Vagina (tissue), 2 donors: ENCODE results near the gene RFPL2. TPM values are rescaled to one million over a fixed set of nuclear protein-coding genes. Genes with fewer than 3 reads are reported as not detected.
"Not testable (repeated sequence)": the region's sequence is repeated elsewhere in the genome, so short reads cannot be mapped to it uniquely, and the experiment has no call there.

Experiments used
- DNase-seq, 2 donors: peaks; one replicate each; pipeline ENCODE4 v3.0.0-alpha.2; 2017; ENCODE audit errors: extremely low spot score in 2 of 2
- H3K27ac ChIP-seq: fragments of 200-600 bp; sonication (generic); one replicate; pipeline ENCODE4 v1.5.1; 2019
- H3K27me3 ChIP-seq: fragments of 200-600 bp; sonication (generic); one replicate; pipeline ENCODE4 v1.5.1; 2019
- H3K36me3 ChIP-seq, 2 donors: fragments of 200-600 bp; sonication (generic); one replicate each; pipeline ENCODE4 v1.5.1; 2017 to 2019
- H3K4me1 ChIP-seq: fragments of 200-600 bp; sonication (generic); one replicate; pipeline ENCODE4 v1.5.1; 2019
- H3K4me3 ChIP-seq, 2 donors: fragments of 200-600 bp; sonication (generic); 1 replicate in 1 of 2; 2 replicates in 1 of 2; pipeline ENCODE4 v1.5.1; 2016 to 2019
- H3K9me3 ChIP-seq: fragments of 200-600 bp; sonication (generic); one replicate; pipeline ENCODE4 v1.5.1; 2019
- POLR2A ChIP-seq, 2 donors: fragments of 450-650 bp; IDR thresholded peaks; one replicate each; pipeline ENCODE4 v1.6.1; 2017; ENCODE audit warnings: antibody characterized with exemption in 2 of 2, mild to moderate bottlenecking in 2 of 2, moderate library complexity in 2 of 2
- POLR2AphosphoS5 ChIP-seq, 2 donors: sonication (generic); formaldehyde crosslinking; IDR thresholded peaks; one replicate each; pipeline ENCODE4 v1.9.0; 2017; ENCODE audit warnings: antibody characterized with exemption in 2 of 2, mild to moderate bottlenecking in 2 of 2, low read depth in 1 of 2; ENCODE audit not compliant: insufficient read depth in 1 of 2
- intact Hi-C: fragments of 100-400 bp; cut with DNase I; formaldehyde crosslinking; loops from one replicate; pipeline ENCODE4 v1.15.1; 2023
- total RNA-seq: library from RNA; depleted of rRNA; stranded (reverse); fragments of >200 nt; gene quantifications from one replicate; pipeline ENCODE4 v1.2.3, GENCODE V29; 2016
- TF ChIP-seq, protein P1 (sequence below), 3 experiments: fragments of 450-650 bp in 2 of 3; fragments of 200-600 bp in 1 of 3; sonication (generic) in 1 of 3; IDR thresholded peaks; one replicate each; pipeline ENCODE4 v1.5.1; 2017 to 2019; ENCODE audit warnings: antibody characterized with exemption in 3 of 3, mild to moderate bottlenecking in 2 of 3, moderate library complexity in 2 of 3

Gene RFPL2
- total RNA-seq, 1 donor from 2014 or later: not detected

DNA sequence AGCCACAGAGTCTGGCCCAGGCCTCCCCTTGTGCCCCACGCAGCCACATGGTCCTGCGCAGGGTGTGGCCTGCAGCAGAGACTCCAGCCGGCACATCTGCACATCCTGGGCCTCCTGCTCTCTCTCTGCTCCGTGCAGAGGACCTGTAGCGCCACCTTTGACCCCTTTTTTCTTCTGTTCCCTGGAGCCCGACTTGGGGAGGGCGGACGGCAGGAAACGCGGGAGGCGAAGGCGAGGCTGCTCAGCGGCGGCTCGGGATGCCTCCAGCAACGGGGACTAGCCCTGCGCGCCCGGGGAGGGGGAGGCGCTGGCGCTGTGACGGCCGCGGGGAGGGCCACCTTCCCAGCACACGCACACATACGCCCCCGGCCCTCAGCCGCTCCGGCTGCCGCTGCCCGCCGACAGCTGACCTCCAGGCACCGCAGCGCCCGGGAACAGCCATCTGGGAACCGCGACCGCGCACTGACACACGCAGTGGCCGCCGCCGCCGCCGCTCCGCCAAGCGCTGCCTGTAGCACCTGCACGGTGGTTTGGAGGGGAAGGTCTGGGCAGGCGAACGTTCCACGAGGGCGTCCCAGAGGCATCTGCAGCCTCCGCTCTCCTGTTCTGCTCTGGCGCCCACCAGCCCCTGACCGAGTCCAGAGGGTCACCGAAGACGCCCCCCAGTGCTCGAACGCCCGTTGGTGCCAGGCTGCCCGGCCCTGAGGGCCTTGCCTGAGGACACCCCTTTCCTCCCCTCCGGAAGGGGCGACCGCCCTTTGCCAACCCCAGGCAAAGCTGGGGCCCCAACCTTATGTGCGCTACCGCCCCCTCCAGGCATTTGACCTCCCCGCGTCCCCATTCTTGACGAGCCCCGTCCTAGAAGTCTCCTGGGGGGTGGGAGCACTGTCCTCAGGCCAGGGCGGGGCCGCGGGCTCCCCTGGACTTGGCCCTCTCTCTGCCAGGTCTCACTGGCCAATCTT lies 28.9 kb downstream of the RFPL2 start:
- TF ChIP-seq POLR2AphosphoS5 (IDR thresholded peaks at IDR 0.05; ENCODE audit: insufficient read depth in 1 of 2, low read depth in 1 of 2) (no peak), POLR2A (IDR thresholded peaks at IDR 0.05) (no peak)
- TF ChIP-seq, protein P1, sequence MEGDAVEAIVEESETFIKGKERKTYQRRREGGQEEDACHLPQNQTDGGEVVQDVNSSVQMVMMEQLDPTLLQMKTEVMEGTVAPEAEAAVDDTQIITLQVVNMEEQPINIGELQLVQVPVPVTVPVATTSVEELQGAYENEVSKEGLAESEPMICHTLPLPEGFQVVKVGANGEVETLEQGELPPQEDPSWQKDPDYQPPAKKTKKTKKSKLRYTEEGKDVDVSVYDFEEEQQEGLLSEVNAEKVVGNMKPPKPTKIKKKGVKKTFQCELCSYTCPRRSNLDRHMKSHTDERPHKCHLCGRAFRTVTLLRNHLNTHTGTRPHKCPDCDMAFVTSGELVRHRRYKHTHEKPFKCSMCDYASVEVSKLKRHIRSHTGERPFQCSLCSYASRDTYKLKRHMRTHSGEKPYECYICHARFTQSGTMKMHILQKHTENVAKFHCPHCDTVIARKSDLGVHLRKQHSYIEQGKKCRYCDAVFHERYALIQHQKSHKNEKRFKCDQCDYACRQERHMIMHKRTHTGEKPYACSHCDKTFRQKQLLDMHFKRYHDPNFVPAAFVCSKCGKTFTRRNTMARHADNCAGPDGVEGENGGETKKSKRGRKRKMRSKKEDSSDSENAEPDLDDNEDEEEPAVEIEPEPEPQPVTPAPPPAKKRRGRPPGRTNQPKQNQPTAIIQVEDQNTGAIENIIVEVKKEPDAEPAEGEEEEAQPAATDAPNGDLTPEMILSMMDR (IDR thresholded peaks at IDR 0.05): no peak
- no peaks in the 10 kb centered on the region for H3K27me3 ChIP-seq
- H3K4me1 ChIP-seq: no peaks in the 10 kb centered on the region
- H3K27ac ChIP-seq: no peak overlapping the region
- no peaks in the 10 kb centered on the region for H3K9me3 ChIP-seq
- H3K4me3 ChIP-seq: no peak overlapping the region
- DNase-seq: no peak
- H3K36me3 ChIP-seq: no peaks in the 10 kb centered on the region
- intact Hi-C loops: no loop called here

DNA sequence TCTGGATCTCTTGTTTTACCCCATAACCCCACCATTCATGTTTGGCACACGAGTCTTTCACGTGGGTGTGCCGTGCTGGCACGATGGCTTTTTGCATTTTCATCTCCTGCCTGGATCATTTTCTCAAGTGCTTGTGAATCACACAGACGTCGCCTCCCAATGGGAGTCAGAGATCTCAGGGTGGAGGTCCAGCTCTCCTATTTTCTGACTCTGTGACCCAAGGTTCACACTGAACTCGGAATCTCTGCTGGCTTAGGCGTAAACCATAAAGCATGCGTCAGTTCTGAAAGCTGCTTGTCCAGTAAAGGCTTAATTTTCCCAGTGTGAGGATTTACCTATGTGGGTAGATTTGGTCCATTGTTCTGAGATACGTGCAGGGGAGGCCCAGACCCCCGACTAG lies 29.8 kb downstream of the RFPL2 start:
- DNase-seq: no peak
- intact Hi-C loops: no loop called here
- TF ChIP-seq POLR2A (IDR thresholded peaks at IDR 0.05): no peak
- TF ChIP-seq, protein P1 (IDR thresholded peaks at IDR 0.05): no peak
- no peak for TF ChIP-seq POLR2AphosphoS5 (IDR thresholded peaks at IDR 0.05; ENCODE audit: insufficient read depth in 1 of 2, low read depth in 1 of 2)
- no peak overlapping the region for H3K27ac ChIP-seq
- no peak overlapping the region for H3K4me3 ChIP-seq
- H3K36me3 ChIP-seq: no peaks in the 10 kb centered on the region
- no peaks in the 10 kb centered on the region for H3K27me3 ChIP-seq
- no peaks in the 10 kb centered on the region for H3K9me3 ChIP-seq
- no peaks in the 10 kb centered on the region for H3K4me1 ChIP-seq

DNA sequence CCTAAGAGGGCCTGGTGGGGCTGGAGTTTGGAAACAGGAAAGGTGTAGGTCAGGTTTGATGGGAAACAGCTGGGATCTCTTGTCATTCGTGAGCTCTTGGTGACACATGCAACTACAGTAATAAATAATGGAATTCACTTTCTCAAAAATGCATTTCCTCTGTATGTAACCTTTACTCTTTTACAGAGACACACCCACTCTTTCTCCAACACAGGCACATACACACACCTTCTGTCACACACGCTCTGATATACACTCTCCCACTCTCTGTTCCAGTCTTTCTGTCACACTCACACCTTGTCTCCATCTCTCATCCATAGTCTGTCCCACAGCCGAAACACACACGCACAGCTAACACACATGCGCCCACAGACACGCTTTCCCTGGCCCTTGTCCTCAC lies 39.2 kb downstream of the RFPL2 start:
- Histone ChIP-seq H3K4me3 (no peak overlapping the region), H3K36me3 (no peaks in the 10 kb centered on the region), H3K9me3 (no peaks in the 10 kb centered on the region), H3K4me1 (no peaks in the 10 kb centered on the region), H3K27me3 (no peaks in the 10 kb centered on the region), H3K27ac (no peak overlapping the region)
- intact Hi-C loops: no loop called here
- no peak for DNase-seq
- TF ChIP-seq, protein P1 (IDR thresholded peaks at IDR 0.05): no peak
- TF ChIP-seq POLR2A (IDR thresholded peaks at IDR 0.05) (no peak), POLR2AphosphoS5 (IDR thresholded peaks at IDR 0.05; ENCODE audit: insufficient read depth in 1 of 2, low read depth in 1 of 2) (no peak)

DNA sequence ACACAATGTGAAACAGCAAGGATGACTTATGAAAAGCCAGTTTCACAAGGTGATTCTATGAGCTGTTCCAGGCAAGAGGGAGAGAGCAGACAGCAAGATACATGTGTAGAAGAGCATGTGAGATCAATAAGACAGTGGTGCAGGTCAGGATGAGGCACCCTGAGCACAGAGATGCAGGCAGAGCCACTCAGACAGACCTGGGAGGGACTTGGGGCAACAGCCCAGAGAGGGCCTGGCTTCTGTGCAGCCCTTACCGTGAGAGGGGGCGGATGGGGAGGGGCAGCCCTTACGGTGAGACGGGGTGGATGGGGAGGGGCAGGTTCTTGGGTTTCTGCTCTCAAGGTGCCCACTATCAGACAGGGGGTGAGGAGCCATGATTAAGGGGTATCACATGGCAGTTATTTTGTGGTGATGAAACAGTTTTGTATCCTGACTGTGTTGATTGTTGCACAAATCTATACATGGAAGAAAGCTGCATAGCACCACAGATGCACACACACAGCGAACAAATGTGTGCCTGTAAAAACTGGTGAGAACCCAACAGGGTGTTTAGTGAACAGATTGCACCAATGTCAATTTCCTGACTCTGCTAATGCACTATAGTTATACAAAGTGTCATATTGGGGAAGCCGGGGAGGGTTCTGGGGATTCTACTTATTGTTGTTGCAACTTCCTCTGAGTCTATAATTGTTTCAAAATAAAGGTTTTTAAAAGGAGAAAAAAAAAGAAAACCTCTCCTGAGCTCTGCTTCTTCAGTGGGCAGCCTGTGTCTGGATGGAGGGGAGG lies 40.6 kb downstream of the RFPL2 start:
- DNase-seq: no peak
- Histone ChIP-seq H3K4me1 (no peaks in the 10 kb centered on the region), H3K4me3 (no peak overlapping the region), H3K27ac (no peak overlapping the region), H3K27me3 (no peaks in the 10 kb centered on the region), H3K36me3 (no peaks in the 10 kb centered on the region), H3K9me3 (no peaks in the 10 kb centered on the region)
- TF ChIP-seq POLR2A (IDR thresholded peaks at IDR 0.05): no peak
- no peak for TF ChIP-seq POLR2AphosphoS5 (IDR thresholded peaks at IDR 0.05; ENCODE audit: insufficient read depth in 1 of 2, low read depth in 1 of 2)
- intact Hi-C loops: no loop called here

DNA sequence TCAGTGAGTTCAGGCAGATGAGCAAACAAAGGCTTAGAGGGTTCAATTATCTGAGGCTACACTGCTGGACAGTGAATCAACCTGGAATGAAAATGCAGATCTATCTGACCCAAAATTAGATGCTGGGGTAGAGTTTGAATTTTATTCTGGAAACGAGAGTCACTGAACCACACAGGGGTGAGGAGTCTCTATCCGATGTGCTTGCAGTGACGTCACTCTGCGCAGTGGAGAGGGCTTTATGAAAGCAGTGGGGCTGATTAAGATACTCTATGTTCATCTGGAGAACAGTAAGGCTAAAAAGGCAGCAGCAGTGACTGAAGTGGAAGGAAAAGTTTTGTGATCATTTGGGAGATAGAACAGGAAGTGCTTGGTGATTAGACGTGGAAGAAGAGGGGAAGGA lies 44.5 kb downstream of the RFPL2 start:
- H3K27ac ChIP-seq, H3K36me3 ChIP-seq, H3K4me1 ChIP-seq, H3K9me3 ChIP-seq, DNase-seq, H3K4me3 ChIP-seq, intact Hi-C loops, H3K27me3 ChIP-seq: not testable (repeated sequence)
